Caco-2 (cell line): ENCODE data around the gene SNX25. TPM values are rescaled to one million over a fixed set of nuclear protein-coding genes. Genes with fewer than 3 reads are reported as not detected.

Experiments used
- BruUV-seq: library from RNA; stranded (reverse); fragments of 400-500 nt; replicated peaks from 2 replicates; lab custom pipeline; 2021; lab: Mats Ljungman, UMichigan
- CTCF ChIA-PET: fragments of 300-600 bp; sonication (Branson Sonifier 250); formaldehyde crosslinking; loops from one replicate; lab custom pipeline; 2022; ENCODE audit warnings: antibody characterized with exemption; lab: Charles Lee
- POLR2A ChIA-PET: fragments of 300-600 bp; sonication (Branson Sonifier 250); formaldehyde crosslinking; loops from one replicate; lab custom pipeline; 2022; ENCODE audit warnings: antibody characterized with exemption; lab: Charles Lee
- DNase-seq, 2 experiments: peaks; one replicate each; pipeline versions ENCODE4 v3.0.0 to v3.0.0-alpha.2; 2020 to 2022
- H3K27me3 ChIP-seq: replicated peaks from 2 replicates; pipeline ENCODE4 v1.6.0; 2011; ENCODE audit warnings: low read length; ENCODE audit not compliant: control insufficient read depth, insufficient read depth
- H3K36me3 ChIP-seq: 2 replicates; pipeline ENCODE4 v1.5.1; 2011; ENCODE audit warnings: low read length; ENCODE audit not compliant: control insufficient read depth, insufficient read depth
- H3K4me1 ChIP-seq: fragments of 250-450 bp; sonication (Bioruptor Pico); 2 replicates; pipeline ENCODE4 v1.5.1; 2020; ENCODE audit warnings: mild to moderate bottlenecking
- H3K4me3 ChIP-seq: 2 replicates; pipeline ENCODE4 v1.5.1; 2011; ENCODE audit warnings: low read depth, mild to moderate bottlenecking, control low read depth, low read length
- H3K9me3 ChIP-seq: fragments of 250-450 bp; sonication (Bioruptor Pico); 2 replicates; pipeline ENCODE4 v1.5.1; 2020; ENCODE audit warnings: mild to moderate bottlenecking, moderate library complexity
- H3K27ac Mint-ChIP-seq: one replicate; pipeline ENCODE4 v1.8.0; 2022; ENCODE audit warnings: mixed read lengths; ENCODE audit not compliant: unreplicated experiment
- H3K27me3 Mint-ChIP-seq: one replicate; pipeline ENCODE4 v1.8.0; 2022; ENCODE audit warnings: mixed read lengths; ENCODE audit not compliant: insufficient read depth, unreplicated experiment
- H3K36me3 Mint-ChIP-seq: one replicate; pipeline ENCODE4 v1.8.0; 2022; ENCODE audit warnings: mild to moderate bottlenecking, mixed read lengths; ENCODE audit not compliant: insufficient read depth, unreplicated experiment
- H3K4me1 Mint-ChIP-seq: one replicate; pipeline ENCODE4 v1.8.0; 2022; ENCODE audit warnings: low read depth, mixed read lengths; ENCODE audit not compliant: unreplicated experiment
- H3K4me3 Mint-ChIP-seq: one replicate; pipeline ENCODE4 v1.8.0; 2022; ENCODE audit warnings: mild to moderate bottlenecking, moderate library complexity, mixed read lengths; ENCODE audit not compliant: unreplicated experiment
- H3K9me3 Mint-ChIP-seq: one replicate; pipeline ENCODE4 v1.8.0; 2022; ENCODE audit warnings: mixed read lengths; ENCODE audit not compliant: unreplicated experiment
- intact Hi-C: fragments of 100-400 bp; cut with micrococcal nuclease; formaldehyde crosslinking; loops from one replicate; pipeline ENCODE4 v1.10.0; 2022; ENCODE audit not compliant: unreplicated experiment
- total RNA-seq: library from RNA; stranded (reverse); gene quantifications from 2 replicates; pipeline ENCODE4 v1.2.3, GENCODE V29; 2022
- TF ChIP-seq, protein P1 (sequence below), 2 experiments: fragments of 200-600 bp in 1 of 2; IDR thresholded peaks; 1 replicate in 1 of 2; 2 replicates in 1 of 2; pipeline versions ENCODE4 v1.5.1 to v1.8.0; 2011 to 2022; ENCODE audit warnings: antibody characterized with exemption in 1 of 2, control low read depth in 1 of 2, inconsistent platforms in 1 of 2, low read depth in 1 of 2, low read length in 1 of 2, mild to moderate bottlenecking in 1 of 2, moderate library complexity in 1 of 2; ENCODE audit not compliant: insufficient read depth in 1 of 2, severe bottlenecking in 1 of 2, unreplicated experiment in 1 of 2

Gene SNX25
- total RNA-seq, 1 experiment from 2014 or later: 9.3 TPM

DNA sequence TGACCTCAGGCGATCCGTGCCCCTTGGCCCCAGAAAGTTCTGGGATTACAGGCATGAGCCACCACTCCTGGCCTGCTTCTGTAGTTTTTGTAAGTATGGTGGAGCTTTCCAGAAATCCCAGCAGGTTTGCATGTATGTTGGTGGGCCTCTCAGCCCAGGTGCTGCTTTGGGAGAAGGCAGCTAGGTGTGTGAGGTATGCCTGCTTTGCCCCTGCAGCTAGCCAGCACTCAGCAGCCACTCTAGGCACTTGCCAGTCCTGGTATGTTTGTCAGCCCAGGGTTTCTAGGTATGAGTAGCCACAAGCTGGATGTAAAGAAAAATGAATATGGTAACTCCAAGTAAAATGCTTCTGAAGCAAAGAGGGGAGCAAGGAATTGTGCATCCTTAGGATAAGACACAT, 8.9 kb downstream of the SNX25 start:
- H3K4me1 Mint-ChIP-seq: no peaks in the 10 kb centered on the region
- ChIA-PET CTCF (no interaction called here), POLR2A (no interaction called here)
- H3K9me3 Mint-ChIP-seq: no peaks in the 10 kb centered on the region
- Histone ChIP-seq H3K27me3 (no peaks in the 10 kb centered on the region), H3K9me3 (no peaks in the 10 kb centered on the region), H3K36me3 (no peaks in the 10 kb centered on the region), H3K4me1 (no peaks in the 10 kb centered on the region), H3K4me3 (no peak overlapping the region)
- BruUV-seq: no TSS peak
- DNase-seq: no peak
- intact Hi-C loops: no loop called here
- no peak overlapping the region for H3K4me3 Mint-ChIP-seq
- no peaks in the 10 kb centered on the region for H3K27me3 Mint-ChIP-seq
- no peak overlapping the region for H3K27ac Mint-ChIP-seq
- TF ChIP-seq, protein P1, sequence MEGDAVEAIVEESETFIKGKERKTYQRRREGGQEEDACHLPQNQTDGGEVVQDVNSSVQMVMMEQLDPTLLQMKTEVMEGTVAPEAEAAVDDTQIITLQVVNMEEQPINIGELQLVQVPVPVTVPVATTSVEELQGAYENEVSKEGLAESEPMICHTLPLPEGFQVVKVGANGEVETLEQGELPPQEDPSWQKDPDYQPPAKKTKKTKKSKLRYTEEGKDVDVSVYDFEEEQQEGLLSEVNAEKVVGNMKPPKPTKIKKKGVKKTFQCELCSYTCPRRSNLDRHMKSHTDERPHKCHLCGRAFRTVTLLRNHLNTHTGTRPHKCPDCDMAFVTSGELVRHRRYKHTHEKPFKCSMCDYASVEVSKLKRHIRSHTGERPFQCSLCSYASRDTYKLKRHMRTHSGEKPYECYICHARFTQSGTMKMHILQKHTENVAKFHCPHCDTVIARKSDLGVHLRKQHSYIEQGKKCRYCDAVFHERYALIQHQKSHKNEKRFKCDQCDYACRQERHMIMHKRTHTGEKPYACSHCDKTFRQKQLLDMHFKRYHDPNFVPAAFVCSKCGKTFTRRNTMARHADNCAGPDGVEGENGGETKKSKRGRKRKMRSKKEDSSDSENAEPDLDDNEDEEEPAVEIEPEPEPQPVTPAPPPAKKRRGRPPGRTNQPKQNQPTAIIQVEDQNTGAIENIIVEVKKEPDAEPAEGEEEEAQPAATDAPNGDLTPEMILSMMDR (IDR thresholded peaks at IDR 0.05; ENCODE audit: insufficient read depth in 1 of 2, low read depth in 1 of 2, low read length in 1 of 2, severe bottlenecking in 1 of 2, unreplicated experiment in 1 of 2): no peak
- H3K36me3 Mint-ChIP-seq: no peaks in the 10 kb centered on the region

DNA sequence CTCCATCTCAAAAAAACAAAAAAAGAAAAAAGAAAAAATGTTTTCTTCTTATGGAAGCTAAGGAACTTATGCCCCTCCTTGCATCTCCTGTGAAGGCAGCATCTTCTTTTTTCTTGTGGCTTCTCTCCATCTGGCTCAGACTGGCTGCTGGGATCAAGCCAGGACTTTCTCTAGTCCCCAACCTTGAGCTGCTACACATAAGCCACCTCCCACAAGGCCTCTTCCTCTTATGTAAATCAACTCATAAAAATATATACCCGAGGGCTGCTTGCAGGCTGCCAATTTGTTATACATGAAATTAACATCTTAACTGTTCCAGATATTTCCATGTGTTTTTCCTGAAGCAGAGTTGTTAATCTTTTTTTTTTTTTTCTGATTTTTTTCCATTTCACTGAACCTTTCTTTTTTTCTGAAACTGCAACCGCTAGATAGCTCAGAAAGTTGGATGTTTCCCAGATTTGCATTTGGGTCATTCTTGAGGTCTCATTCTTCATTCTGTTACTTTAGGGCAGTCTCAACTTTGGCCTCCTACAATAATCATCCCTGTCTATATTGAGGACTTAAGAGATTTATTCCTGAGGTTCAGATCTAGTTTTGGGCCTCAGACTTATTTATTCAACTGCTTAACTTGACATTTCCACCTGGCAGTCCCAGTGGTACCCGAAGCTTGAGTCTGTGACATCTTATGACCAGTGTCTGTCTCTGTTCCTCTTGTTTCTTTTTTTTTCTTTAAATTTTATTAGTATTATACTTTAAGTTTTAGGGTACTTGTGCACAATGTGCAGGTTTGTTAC, 10.3 kb downstream of the SNX25 start:
- intact Hi-C loops: no loop called here
- TF ChIP-seq, protein P1 (IDR thresholded peaks at IDR 0.05; ENCODE audit: insufficient read depth in 1 of 2, low read depth in 1 of 2, low read length in 1 of 2, severe bottlenecking in 1 of 2, unreplicated experiment in 1 of 2): no peak
- POLR2A ChIA-PET: no interaction called here
- no TSS peak for BruUV-seq
- no peaks in the 10 kb centered on the region for H3K9me3 ChIP-seq
- H3K27me3 ChIP-seq: no peaks in the 10 kb centered on the region
- Mint-ChIP-seq H3K4me3 (no peak overlapping the region), H3K27me3 (no peaks in the 10 kb centered on the region), H3K27ac (no peak overlapping the region), H3K4me1 (no peaks in the 10 kb centered on the region), H3K9me3 (no peaks in the 10 kb centered on the region), H3K36me3 (no peaks in the 10 kb centered on the region)
- no peak for DNase-seq
- no peaks in the 10 kb centered on the region for H3K4me1 ChIP-seq
- CTCF ChIA-PET: no interaction called here
- no peak overlapping the region for H3K4me3 ChIP-seq
- H3K36me3 ChIP-seq: no peaks in the 10 kb centered on the region

DNA sequence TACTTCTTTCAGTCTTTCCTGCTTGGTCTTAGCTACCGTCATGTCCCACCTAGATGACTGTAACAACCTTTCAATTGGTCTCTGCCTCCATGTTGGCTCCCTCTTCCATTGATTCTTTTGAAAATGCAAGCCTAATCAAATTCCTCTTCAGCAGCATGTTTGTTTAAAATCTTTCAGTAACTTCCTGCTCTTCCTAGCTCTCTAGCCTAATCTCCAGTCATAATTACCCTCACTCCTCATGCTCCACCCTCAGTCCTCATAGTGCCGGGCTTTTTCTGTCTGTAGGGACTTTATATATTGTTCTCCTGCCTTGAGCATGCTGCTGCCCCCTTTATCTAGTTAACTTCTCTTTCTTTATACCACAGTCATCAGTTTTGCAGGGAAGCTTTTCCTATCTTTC, 12.1 kb downstream of the SNX25 start:
- BruUV-seq: no TSS peak
- intact Hi-C loops: no loop called here
- no peaks in the 10 kb centered on the region for H3K27me3 Mint-ChIP-seq
- no peaks in the 10 kb centered on the region for H3K9me3 Mint-ChIP-seq
- no peaks in the 10 kb centered on the region for H3K36me3 Mint-ChIP-seq
- H3K4me1 ChIP-seq: no peaks in the 10 kb centered on the region
- TF ChIP-seq, protein P1 (IDR thresholded peaks at IDR 0.05; ENCODE audit: insufficient read depth in 1 of 2, low read depth in 1 of 2, low read length in 1 of 2, severe bottlenecking in 1 of 2, unreplicated experiment in 1 of 2): no peak
- no peak overlapping the region for H3K4me3 Mint-ChIP-seq
- H3K27ac Mint-ChIP-seq: no peak overlapping the region
- no peaks in the 10 kb centered on the region for H3K4me1 Mint-ChIP-seq
- no peaks in the 10 kb centered on the region for H3K27me3 ChIP-seq
- no peak overlapping the region for H3K4me3 ChIP-seq
- no peaks in the 10 kb centered on the region for H3K9me3 ChIP-seq
- no peaks in the 10 kb centered on the region for H3K36me3 ChIP-seq
- no peak for DNase-seq
- CTCF ChIA-PET: no interaction called here
- POLR2A ChIA-PET: interaction anchor here (0.7 kb wide), 1 partner anchor 9 kb away, joined by 3 read pairs; no protein-coding TSS in a partner anchor
